Ectodermal cell (in vitro differentiated cells): ENCODE data around the gene LRRN2.

Source experiments
- H3K27ac ChIP-seq: 2 replicates; pipeline ENCODE4 v1.7.0; 2013; ENCODE audit warnings: mild to moderate bottlenecking, low read depth, low read length; ENCODE audit not compliant: insufficient read depth, poor library complexity, severe bottlenecking
- H3K27me3 ChIP-seq: 2 replicates; pipeline ENCODE4 v1.7.0; 2013; ENCODE audit warnings: mild to moderate bottlenecking, low read length; ENCODE audit not compliant: insufficient read depth, control insufficient read depth, poor library complexity, severe bottlenecking
- H3K36me3 ChIP-seq: one replicate; pipeline ENCODE4 v1.7.0; 2013; ENCODE audit warnings: low read length; ENCODE audit not compliant: control insufficient read depth, insufficient read depth
- H3K4me1 ChIP-seq: one replicate; pipeline ENCODE4 v1.7.0; 2013; ENCODE audit warnings: low read length; ENCODE audit not compliant: control insufficient read depth, insufficient read depth
- H3K4me3 ChIP-seq: 2 replicates; pipeline ENCODE4 v1.7.0; 2013; ENCODE audit warnings: low read depth, low read length, control low read depth; ENCODE audit not compliant: insufficient read depth
- H3K9me3 ChIP-seq: 2 replicates; pipeline ENCODE4 v1.7.0; 2013; ENCODE audit warnings: mild to moderate bottlenecking, low read length, moderate library complexity; ENCODE audit not compliant: control insufficient read depth
- WGBS, 2 experiments: methylation state at CpG; one replicate each; pipeline ENCODE4 v1.1.7; 2013; ENCODE audit warnings: missing lambda C conversion rate in 2 of 2; 5-methylcytosine and 5-hydroxymethylcytosine counted together

LRRN2 gene

GRCh38 chr1:204712708-204713430 lies 27.3 kb upstream of the LRRN2 start:
- Histone ChIP-seq H3K27me3 (peaks cover 63% of the 10 kb centered on the region), H3K4me3 (no peak overlapping the region), H3K9me3 (no peaks in the 10 kb centered on the region), H3K36me3 (no peaks in the 10 kb centered on the region), H3K4me1 (peaks cover 36% of the 10 kb centered on the region), H3K27ac (no peak overlapping the region)
- 90 to 91% methylated on average over 4 of the region's 4 CpGs for WGBS, 2 experiments

DNA sequence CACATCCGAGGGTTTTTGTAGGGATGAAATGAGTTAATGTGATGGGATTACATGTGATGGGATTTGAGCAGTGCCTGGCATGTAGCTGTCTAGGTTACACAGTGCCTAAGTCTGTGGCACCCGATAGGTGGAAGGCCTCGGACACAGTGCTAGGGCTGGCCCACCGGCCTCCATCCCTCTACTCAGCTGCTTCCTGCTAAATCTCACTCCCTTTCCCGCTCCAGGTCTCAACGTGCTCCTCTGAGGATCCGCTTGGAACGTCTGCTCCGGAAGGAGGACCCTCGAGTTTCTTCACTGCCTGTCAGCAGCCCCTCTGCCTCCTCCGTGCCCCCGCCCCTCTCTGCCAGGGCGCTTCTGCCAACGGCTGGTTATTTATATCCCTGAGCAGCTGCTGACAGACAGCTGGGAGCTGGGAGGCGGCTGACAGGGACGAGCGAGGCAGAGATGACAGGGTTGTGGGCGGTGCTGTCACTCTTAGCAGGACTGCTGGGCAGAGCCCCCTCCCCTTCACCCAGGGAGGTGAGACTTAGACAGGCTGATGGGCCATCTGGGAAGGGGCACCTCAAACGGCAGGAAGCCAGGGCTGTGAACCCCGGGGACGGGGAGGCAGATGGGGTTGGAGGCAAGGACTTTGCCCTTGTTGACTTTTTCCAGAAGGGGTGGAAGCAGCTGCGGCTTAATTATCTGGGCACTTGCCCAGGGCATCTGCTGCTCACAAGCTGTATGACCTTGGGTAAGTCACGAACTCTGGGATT lies 26.6 kb upstream of the LRRN2 start:
- 43 to 48% methylated on average over 23 of the region's 23 CpGs for WGBS, 2 experiments
- H3K4me3 ChIP-seq, result no peak overlapping the region
- no peaks in the 10 kb centered on the region for H3K36me3 ChIP-seq
- H3K27me3 ChIP-seq, result peaks cover 65% of the 10 kb centered on the region
- H3K4me1 ChIP-seq, result peaks cover 43% of the 10 kb centered on the region
- H3K9me3 ChIP-seq, result no peaks in the 10 kb centered on the region
- H3K27ac ChIP-seq, result no peak overlapping the region

- Histone ChIP-seq H3K36me3 (no peaks in the 10 kb centered on the region), H3K4me3 (no peak overlapping the region), H3K27ac (no peak overlapping the region), H3K9me3 (no peaks in the 10 kb centered on the region), H3K4me1 (peaks cover 51% of the 10 kb centered on the region), H3K27me3 (peaks cover 66% of the 10 kb centered on the region)
- WGBS, 2 experiments, result 33 to 34% methylated on average over 16 of the region's 16 CpGs
These were observed 25.8 kb upstream of the LRRN2 start for GRCh38 chr1:204711103-204711946.

- H3K9me3 ChIP-seq, result no peaks in the 10 kb centered on the region
- 6 to 9% methylated on average over 11 of the region's 11 CpGs for WGBS, 2 experiments
- no peak overlapping the region for H3K27ac ChIP-seq
- no peaks in the 10 kb centered on the region for H3K36me3 ChIP-seq
- no peak overlapping the region for H3K4me3 ChIP-seq
- peaks cover 56% of the 10 kb centered on the region for H3K4me1 ChIP-seq
- H3K27me3 ChIP-seq, result peaks cover 72% of the 10 kb centered on the region
These were observed 24.7 kb upstream of the LRRN2 start for GRCh38 chr1:204709960-204710912.

DNA sequence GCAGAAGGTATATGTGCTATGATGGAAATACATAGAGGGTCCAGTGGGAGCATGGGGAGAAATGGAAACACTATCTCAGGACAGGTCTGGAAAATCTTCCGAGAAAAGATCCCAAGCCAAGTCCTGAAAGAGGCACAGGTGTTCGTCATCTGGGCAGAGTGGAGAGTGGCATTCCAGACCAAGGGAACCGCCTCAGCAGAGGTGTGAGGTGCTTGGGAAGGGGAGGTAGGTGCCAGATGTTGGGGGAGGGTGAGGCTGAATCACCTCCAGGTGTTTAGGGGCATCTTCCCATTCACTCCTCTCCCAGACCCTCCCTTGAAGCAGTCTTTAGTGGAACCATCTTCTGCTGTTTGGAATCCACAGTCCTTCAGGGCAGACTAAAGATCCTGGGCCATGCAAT lies 23.5 kb upstream of the LRRN2 start:
- Histone ChIP-seq H3K36me3 (no peaks in the 10 kb centered on the region), H3K4me3 (no peak overlapping the region), H3K27ac (no peak overlapping the region), H3K27me3 (peaks cover 70% of the 10 kb centered on the region), H3K9me3 (no peaks in the 10 kb centered on the region), H3K4me1 (peaks cover 48% of the 10 kb centered on the region)
- 82 to 83% methylated on average over 3 of the region's 3 CpGs for WGBS, 2 experiments

DNA sequence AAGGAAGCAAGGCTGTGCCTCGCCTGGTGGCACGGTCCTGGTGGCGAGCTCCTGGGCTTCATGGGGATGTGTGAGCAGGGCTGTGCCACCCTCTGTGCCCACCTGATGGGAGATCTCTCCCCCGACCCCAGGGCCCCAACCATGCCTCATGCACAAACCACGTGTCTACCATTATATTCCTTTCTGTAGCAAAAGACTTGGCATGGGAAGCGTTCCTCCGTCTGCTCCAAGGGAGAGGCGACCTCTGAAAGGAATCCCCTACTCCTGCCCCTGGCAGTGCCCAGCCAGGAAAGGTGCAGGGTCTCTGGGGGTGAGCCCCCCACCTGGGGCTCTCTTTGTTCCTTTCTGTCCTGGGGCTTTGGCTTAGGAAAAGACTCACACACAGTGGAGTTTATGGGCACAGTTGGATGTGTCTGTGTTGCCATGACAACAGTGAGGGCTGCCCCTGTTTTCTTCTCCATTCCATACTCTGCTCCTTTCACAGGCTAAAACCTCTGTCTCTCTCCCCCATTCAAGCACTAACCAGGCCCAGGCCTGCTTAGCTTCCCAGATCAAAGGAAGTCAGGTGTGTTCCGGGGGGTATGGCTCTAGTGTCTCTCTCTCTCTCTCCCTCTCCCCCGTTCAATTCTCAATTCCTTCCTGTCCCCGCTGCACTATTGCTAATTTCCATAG lies 21.4 kb upstream of the LRRN2 start:
- WGBS, 2 experiments, result 39 to 40% methylated on average over 11 of the region's 11 CpGs

DNA sequence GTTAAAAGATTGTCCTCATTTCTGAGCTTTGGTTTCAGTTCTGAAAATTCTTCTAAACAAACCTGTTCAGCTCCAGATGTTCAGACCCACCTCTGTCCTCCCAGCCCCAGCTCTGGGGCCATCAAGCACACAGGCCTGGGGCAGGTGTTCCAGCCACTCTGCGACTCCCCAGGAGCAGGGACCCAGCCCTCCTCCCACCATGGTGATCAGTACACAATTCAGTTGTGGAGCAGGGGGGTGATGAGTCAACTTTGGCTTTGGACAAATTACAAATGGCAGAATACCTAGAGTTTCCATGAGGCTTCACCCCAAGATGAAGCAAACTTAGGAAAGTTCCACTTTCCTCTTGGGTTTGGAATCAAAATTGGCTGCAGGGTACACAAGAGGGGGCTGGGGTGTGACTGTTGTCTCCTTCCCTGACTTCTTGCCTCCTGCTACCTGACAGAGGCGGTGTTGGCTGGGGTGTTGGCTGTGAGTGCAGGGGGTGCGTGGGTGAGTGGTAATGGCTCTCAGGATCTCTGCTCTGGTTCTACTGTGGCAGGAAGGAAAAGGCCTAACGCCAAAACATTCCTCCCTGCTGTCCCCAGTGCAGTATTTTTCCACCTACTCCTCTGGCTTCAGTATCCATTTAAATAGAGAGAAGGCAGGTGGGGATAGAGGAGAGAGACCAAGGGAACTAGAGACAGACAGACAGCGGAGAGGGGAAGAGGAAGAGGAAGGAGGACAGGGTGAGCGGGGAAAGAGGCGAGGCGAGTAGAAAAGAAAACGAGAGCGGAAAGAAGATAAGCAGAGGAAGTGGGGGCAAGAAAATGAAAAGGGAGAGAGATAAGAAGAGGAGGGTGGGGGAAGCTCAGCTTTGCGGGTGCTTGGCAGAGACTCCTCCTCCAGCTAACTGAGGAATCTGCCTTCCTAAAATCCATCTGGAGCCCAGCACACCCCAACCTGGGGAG lies 20.6 kb upstream of the LRRN2 start:
- Histone ChIP-seq H3K27ac (no peak overlapping the region), H3K27me3 (peaks cover 41% of the 10 kb centered on the region), H3K36me3 (no peaks in the 10 kb centered on the region), H3K4me1 (peaks cover 35% of the 10 kb centered on the region), H3K4me3 (no peak overlapping the region), H3K9me3 (no peaks in the 10 kb centered on the region)
- 62 to 65% methylated on average over 10 to 11 of the region's 11 CpGs for WGBS, 2 experiments

More for the DNA sequence above, 21.4 kb upstream of the LRRN2 start:
- H3K4me3 ChIP-seq, result no peak overlapping the region
- no peaks in the 10 kb centered on the region for H3K9me3 ChIP-seq
- peaks cover 43% of the 10 kb centered on the region for H3K4me1 ChIP-seq
- peaks cover 50% of the 10 kb centered on the region for H3K27me3 ChIP-seq
- H3K27ac ChIP-seq, result no peak overlapping the region
- H3K36me3 ChIP-seq, result no peaks in the 10 kb centered on the region

- Histone ChIP-seq H3K4me3 (no peak overlapping the region), H3K27ac (no peak overlapping the region), H3K4me1 (peaks cover 28% of the 10 kb centered on the region), H3K36me3 (no peaks in the 10 kb centered on the region), H3K9me3 (no peaks in the 10 kb centered on the region), H3K27me3 (peaks cover 34% of the 10 kb centered on the region)
- WGBS, 2 experiments, result 90 to 94% methylated on average over 5 of the region's 5 CpGs
These were observed 19.9 kb upstream of the LRRN2 start for GRCh38 chr1:204705493-204705811.
